GM19455 (cell line): ENCODE measurements around the gene LSM12.

ENCODE experiments used
- ATAC-seq: cut with Tn5 transposase; IDR thresholded peaks from one replicate; pipeline ENCODE4 v1.9.1; 2021; ENCODE audit not compliant: unreplicated experiment

Gene LSM12

GRCh38 chr17:43988301-43988700 is 78.2 kb downstream of the LSM12 start:
- ATAC-seq: no peak

- ATAC-seq: no peak
Measured at GRCh38 chr17:43987131-43988021, 79.1 kb downstream of the LSM12 start.

- ATAC-seq: no peak
Measured at GRCh38 chr17:43986225-43986981, 80.1 kb downstream of the LSM12 start.

GRCh38 chr17:43984521-43984920 is 82.0 kb downstream of the LSM12 start:
- no peak for ATAC-seq
